ENCODE measurements around the gene FANCM.
"Not testable (repeated sequence)": the region's sequence is repeated elsewhere in the genome, so short reads cannot be mapped to it uniquely, and the experiment has no call there.

Gene FANCM

GRCh38 chr14:45135659-45136395, at the start of gene FANCM:
TSS of gene FANCM (plus strand) at chr14:45135930. CDS start at chr14:45136032, 102 bp downstream.
- peak; percentile 29 for DNase-seq

GRCh38 chr14:45089813-45090212, 45.9 kb upstream of the FANCM start:
- DNase-seq = no peak

GRCh38 chr14:45091710-45092109, 44.0 kb upstream of the FANCM start:
- no peak for DNase-seq

- DNase-seq = no peak
These were observed 41.5 kb upstream of the FANCM start for GRCh38 chr14:45094275-45094674.

- no peak for DNase-seq
These were observed 40.6 kb upstream of the FANCM start for GRCh38 chr14:45095143-45095542.

- DNase-seq = no peak
These were observed 39.5 kb upstream of the FANCM start for GRCh38 chr14:45096218-45096617.

GRCh38 chr14:45103806-45104205, 31.9 kb upstream of the FANCM start:
- DNase-seq = no peak

- no peak for DNase-seq
These were observed 31.2 kb upstream of the FANCM start for GRCh38 chr14:45104561-45104960.

GRCh38 chr14:45112896-45113781, 22.6 kb upstream of the FANCM start:
- DNase-seq = no peak

GRCh38 chr14:45114327-45114726, 21.4 kb upstream of the FANCM start:
- no peak for DNase-seq

GRCh38 chr14:45118594-45118993, 17.1 kb upstream of the FANCM start:
- no peak for DNase-seq

GRCh38 chr14:45120096-45120495, 15.6 kb upstream of the FANCM start:
- DNase-seq = no peak

- DNase-seq = no peak
These were observed 12.5 kb upstream of the FANCM start for GRCh38 chr14:45123271-45123670.

GRCh38 chr14:45125754-45126153, 10.0 kb upstream of the FANCM start:
- no peak for DNase-seq

- no peak for DNase-seq
These were observed 6.6 kb upstream of the FANCM start for GRCh38 chr14:45128963-45129629.

GRCh38 chr14:45133683-45134050, 2.1 kb upstream of the FANCM start:
- no peak for DNase-seq

- peak; percentile 73 for DNase-seq
These were observed 1.4 kb upstream of the FANCM start, which contains the start of gene FKBP3 for GRCh38 chr14:45134051-45134958. TSS of gene FKBP3 (minus strand) at chr14:45134481. CDS start at chr14:45134456, 25 bp downstream.

GRCh38 chr14:45135156-45135555, 574 bp upstream of the FANCM start:
- no peak for DNase-seq

GRCh38 chr14:45136399-45136798, 669 bp downstream of the FANCM start:
- no peak for DNase-seq

GRCh38 chr14:45140661-45141187, 5.0 kb downstream of the FANCM start:
- DNase-seq = no peak

- DNase-seq = not testable (repeated sequence)
These were observed 6.4 kb downstream of the FANCM start for GRCh38 chr14:45142083-45142482.

GRCh38 chr14:45144658-45145057, 8.9 kb downstream of the FANCM start:
- no peak for DNase-seq
